Measurements from ENCODE around the gene PPP1R1C.

PPP1R1C gene

GRCh38 chr2:182043861-182044260 is 58.2 kb downstream of the PPP1R1C start:
- DNase-seq: no peak
- H3K27ac ChIP-seq: no peak overlapping the region

GRCh38 chr2:182047544-182047943 is 61.9 kb downstream of the PPP1R1C start:
- no peak for DNase-seq
- Histone ChIP-seq H3K27ac (no peak overlapping the region), H3K9me3 (ENCODE audit: severe bottlenecking) (no peaks in the 10 kb centered on the region), H3K27me3 (ENCODE audit: insufficient read depth, low read depth, severe bottlenecking) (no peaks in the 10 kb centered on the region), H3K36me3 (no peaks in the 10 kb centered on the region), H3K4me3 (ENCODE audit: low read depth, low read length) (no peak overlapping the region)
- no peak for TF ChIP-seq CTCF (IDR thresholded peaks at IDR 0.05; ENCODE audit: low read depth, low read length)

More at GRCh38 chr2:182043861-182044260, 58.2 kb downstream of the PPP1R1C start:
- Histone ChIP-seq H3K4me3 (ENCODE audit: low read depth, low read length) (no peak overlapping the region), H3K36me3 (no peaks in the 10 kb centered on the region), H3K27me3 (ENCODE audit: insufficient read depth, low read depth, severe bottlenecking) (no peaks in the 10 kb centered on the region), H3K9me3 (ENCODE audit: severe bottlenecking) (no peaks in the 10 kb centered on the region)
- no peak for TF ChIP-seq CTCF (IDR thresholded peaks at IDR 0.05; ENCODE audit: low read depth, low read length)

GRCh38 chr2:182048088-182048487 is 62.4 kb downstream of the PPP1R1C start:
- H3K27me3 ChIP-seq (ENCODE audit: insufficient read depth, low read depth, severe bottlenecking): no peaks in the 10 kb centered on the region
- no peaks in the 10 kb centered on the region for H3K36me3 ChIP-seq
- no peak for DNase-seq
- no peak overlapping the region for H3K4me3 ChIP-seq (ENCODE audit: low read depth, low read length)
- TF ChIP-seq CTCF (IDR thresholded peaks at IDR 0.05; ENCODE audit: low read depth, low read length): no peak
- H3K27ac ChIP-seq: no peak overlapping the region
- no peaks in the 10 kb centered on the region for H3K9me3 ChIP-seq (ENCODE audit: severe bottlenecking)

GRCh38 chr2:182048621-182049020 is 63.0 kb downstream of the PPP1R1C start:
- Histone ChIP-seq H3K27me3 (ENCODE audit: insufficient read depth, low read depth, severe bottlenecking) (no peaks in the 10 kb centered on the region), H3K9me3 (ENCODE audit: severe bottlenecking) (no peaks in the 10 kb centered on the region), H3K36me3 (no peaks in the 10 kb centered on the region), H3K4me3 (ENCODE audit: low read depth, low read length) (no peak overlapping the region), H3K27ac (no peak overlapping the region)
- TF ChIP-seq CTCF (IDR thresholded peaks at IDR 0.05; ENCODE audit: low read depth, low read length): no peak
- DNase-seq: no peak

GRCh38 chr2:182049372-182050148 is 63.9 kb downstream of the PPP1R1C start:
- Histone ChIP-seq H3K27ac (no peak overlapping the region), H3K9me3 (ENCODE audit: severe bottlenecking) (no peaks in the 10 kb centered on the region), H3K36me3 (no peaks in the 10 kb centered on the region), H3K4me3 (ENCODE audit: low read depth, low read length) (no peak overlapping the region), H3K27me3 (ENCODE audit: insufficient read depth, low read depth, severe bottlenecking) (no peaks in the 10 kb centered on the region)
- no peak for DNase-seq
- TF ChIP-seq CTCF (IDR thresholded peaks at IDR 0.05; ENCODE audit: low read depth, low read length): no peak

Measured in WERI-Rb-1 (cell line).